HG03039 (cell line): ENCODE data around the gene PCMTD2.

ENCODE experiments used
- ATAC-seq: cut with Tn5 transposase; IDR thresholded peaks from one replicate; pipeline ENCODE4 v1.9.1; 2021; ENCODE audit warnings: mild to moderate bottlenecking, moderate library complexity; ENCODE audit not compliant: unreplicated experiment

Gene PCMTD2

GRCh38 chr20:64255361-64256281, at the start of gene PCMTD2:
TSS of gene PCMTD2 (plus strand) at chr20:64255748. CDS start at chr20:64259966, 4,218 bp downstream.
- ATAC-seq = peak; percentile 73

DNA sequence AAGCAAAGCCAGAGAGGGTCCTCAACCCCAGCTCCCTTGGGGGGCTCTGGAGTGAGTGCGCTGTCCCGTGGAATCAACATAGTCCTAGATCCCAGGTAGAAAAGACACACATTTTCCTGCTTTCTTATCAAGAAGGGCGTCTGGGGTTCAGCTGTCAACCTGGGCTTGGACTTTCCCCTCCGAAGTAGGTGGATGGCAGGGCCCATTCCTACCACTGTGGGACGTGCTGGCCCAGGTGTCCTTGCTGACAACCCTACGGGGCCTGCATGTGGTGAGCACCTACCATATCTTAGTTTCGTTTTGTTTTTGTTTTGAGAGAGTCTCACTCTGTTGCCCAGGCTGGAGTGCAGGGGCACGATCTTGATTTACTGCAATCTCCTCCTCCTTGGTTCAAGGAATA, 48.9 kb upstream of the PCMTD2 start:
- no peak for ATAC-seq

DNA sequence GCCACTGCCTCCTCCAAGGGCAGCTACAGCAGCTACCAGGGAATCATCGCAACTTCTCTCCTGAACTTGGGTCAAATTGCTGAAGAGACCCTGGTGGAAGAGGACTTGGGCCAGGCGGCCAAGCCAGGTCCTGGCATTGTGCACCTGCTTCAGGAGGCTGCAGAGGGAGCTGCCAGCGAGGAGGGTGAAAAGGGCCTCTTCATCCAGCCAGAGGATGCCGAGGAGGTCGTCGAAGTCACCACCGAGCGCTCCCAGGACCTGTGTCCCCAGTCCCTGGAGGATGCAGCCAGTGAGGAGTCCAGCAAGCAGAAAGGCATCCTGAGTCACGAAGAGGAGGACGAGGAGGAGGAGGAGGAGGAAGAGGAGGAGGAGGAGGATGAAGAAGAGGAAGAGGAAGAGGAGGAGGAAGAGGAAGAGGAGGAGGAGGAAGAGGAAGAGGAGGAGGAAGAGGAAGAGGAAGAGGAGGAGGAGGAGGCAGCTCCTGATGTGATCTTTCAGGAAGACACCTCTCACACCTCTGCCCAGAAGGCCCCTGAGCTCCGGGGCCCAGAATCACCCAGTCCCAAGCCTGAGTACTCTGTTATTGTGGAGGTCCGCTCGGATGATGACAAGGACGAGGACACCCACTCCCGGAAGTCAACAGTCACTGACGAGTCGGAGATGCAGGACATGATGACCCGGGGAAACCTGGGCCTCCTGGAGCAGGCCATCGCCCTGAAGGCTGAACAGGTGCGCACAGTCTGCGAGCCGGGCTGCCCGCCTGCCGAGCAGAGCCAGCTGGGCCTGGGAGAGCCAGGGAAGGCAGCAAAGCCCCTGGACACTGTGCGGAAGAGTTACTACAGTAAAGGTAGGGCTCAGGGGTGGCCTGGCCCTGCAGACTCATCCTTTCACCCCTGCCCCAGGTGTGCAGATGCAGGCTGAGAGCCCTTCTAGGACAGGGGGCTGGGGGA, 47.6 kb upstream of the PCMTD2 start:
- no peak for ATAC-seq

GRCh38 chr20:64209148-64209547, 46.4 kb upstream of the PCMTD2 start:
- no peak for ATAC-seq

GRCh38 chr20:64210656-64211369, 44.7 kb upstream of the PCMTD2 start:
- ATAC-seq = no peak

DNA sequence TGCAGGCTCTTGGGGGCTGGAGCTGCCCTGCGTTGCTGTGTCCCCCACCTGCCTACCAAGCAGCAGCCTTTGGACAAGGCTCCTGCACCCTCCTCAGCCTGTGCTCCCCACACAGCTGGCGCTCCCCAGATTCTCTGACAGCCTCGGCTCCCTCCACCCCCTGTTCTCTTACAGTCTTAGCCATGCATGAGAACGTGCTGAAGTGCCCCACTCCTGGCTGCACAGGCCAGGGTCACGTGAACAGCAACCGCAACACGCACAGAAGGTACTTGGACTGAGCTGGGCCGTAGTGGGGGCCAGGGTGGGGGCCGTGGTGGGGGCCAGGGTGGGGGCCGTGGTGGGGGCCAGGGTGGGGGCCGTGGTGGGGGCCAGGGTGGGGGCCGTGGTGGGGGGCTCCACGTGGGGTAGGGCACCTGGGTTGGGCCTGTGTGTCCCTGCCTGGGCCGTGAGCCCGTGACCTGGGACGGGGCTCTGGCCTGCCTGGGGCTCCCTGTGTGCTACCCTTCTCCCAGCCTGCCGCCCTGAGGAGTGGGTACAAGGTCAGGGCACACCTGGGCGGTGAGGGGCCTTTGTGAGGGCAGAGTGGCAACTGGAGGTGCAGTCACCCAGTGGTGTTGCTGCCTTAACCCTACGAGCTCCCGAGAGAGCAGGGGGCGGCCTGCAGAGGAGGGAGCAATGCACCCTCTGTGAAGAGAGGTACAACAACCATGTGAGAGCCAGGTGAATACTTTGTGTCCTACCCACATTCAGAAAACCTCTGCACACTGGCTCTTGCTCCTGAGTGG, 43.5 kb upstream of the PCMTD2 start:
- no peak for ATAC-seq

GRCh38 chr20:64212755-64213154, 42.8 kb upstream of the PCMTD2 start:
- ATAC-seq = no peak

GRCh38 chr20:64214113-64214512, 41.4 kb upstream of the PCMTD2 start:
- no peak for ATAC-seq

GRCh38 chr20:64214952-64215351, 40.6 kb upstream of the PCMTD2 start:
- no peak for ATAC-seq

- ATAC-seq = no peak
Measured at GRCh38 chr20:64216036-64216435, 39.5 kb upstream of the PCMTD2 start.

- no peak for ATAC-seq
Measured at GRCh38 chr20:64216910-64217309, 38.6 kb upstream of the PCMTD2 start.

DNA sequence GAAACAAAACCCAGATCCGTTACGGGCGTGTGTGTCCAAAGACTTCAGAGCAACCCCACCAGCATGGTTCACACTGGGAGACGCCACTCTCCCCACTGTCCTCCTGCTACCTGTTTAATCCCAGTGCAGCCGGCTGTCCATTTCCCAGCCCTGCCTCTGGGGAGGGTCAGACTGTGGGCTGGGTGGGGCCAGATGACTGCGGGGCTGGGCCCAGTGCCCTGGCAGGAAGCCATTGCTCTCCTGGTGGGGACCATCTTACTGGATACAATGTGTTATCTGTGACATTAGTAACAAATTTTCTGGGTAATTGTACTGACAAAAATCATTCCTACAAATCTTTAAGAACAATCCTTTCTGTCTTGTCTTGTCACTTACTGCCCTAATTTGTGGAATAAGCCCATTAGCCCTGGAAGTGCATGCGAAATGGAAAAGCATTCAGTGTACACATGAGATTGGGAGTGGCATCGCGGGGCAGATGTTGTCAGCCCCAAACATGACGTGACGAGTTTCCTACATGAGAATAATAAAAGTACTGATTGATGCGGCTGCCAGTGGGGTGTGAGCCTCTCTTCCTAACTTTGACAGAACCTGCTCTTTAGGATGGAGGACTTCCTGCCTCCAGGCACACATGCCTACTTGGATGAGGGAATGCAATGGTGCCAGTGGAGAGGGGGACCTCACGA, 37.9 kb upstream of the PCMTD2 start:
- no peak for ATAC-seq

DNA sequence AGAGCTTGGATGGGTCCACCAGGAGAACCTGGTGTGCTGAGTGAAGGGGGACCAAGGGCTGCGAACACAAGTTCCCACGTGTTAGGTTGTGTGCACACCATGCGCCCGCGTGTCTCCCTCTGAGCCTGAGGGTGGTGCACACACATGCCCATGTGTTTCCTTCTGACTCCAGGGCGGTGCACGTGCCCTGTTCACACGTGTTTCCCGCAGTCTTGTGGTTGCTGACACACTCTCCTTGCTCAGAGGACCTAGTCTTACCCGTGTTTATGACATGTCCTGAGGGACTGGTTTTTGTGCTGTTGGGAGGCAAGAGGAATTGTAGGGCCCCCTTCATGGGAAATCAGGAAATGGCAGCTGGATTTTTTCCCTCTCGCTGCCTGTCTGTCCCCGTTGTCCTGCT, 36.3 kb upstream of the PCMTD2 start:
- no peak for ATAC-seq

DNA sequence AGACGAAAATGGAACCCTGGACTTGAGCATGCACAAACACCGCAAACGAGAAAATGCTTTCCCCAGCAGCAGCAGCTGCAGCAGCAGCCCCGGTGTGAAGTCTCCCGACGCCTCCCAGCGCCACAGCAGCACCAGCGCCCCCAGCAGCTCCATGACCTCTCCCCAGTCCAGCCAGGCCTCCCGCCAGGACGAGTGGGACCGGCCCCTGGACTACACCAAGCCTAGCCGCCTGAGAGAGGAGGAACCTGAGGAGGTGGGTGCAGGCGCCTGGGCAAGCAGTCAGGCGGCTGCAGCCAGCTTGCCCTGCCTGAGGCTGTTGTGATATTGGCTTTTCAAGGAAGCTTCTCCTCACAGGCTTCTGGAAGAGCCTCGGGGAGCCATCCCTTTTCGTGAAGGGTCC, 35.8 kb upstream of the PCMTD2 start:
- ATAC-seq = no peak

- no peak for ATAC-seq
Measured at GRCh38 chr20:64220420-64220819, 35.1 kb upstream of the PCMTD2 start.

DNA sequence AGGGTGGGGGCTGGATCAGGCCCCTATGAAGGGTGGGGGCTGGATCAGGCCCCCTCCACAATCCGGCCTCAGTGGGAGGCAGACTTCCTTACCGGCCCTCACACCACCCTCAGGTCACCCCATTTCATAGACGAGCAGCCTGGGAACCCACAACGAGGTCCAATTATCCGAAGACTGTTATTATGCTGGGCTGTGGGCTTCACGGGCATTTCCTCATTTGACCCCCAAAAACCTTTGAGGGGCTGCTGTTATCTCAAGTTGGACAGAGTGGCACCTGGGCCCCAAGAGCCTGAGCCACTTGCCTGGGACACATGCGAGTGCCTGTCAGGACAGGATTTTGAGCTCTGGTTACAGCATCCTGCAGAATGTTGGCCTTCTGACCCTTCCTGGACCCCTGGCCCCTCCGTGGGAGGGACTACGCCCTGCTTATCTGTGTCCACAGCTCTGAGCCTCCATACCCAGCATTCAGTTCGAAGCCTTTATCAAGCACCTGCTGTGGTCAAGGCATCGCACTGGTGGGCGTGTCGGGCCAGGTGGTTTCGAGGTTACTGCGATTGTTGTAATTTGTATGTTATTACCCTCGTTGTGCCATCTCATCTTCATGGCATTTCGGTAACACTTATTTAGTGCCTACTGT, 34.5 kb upstream of the PCMTD2 start:
- no peak for ATAC-seq

- ATAC-seq = no peak
Measured at GRCh38 chr20:64222291-64222735, 33.2 kb upstream of the PCMTD2 start.

GRCh38 chr20:64222851-64223525, 32.6 kb upstream of the PCMTD2 start:
- no peak for ATAC-seq
